ENCODE results near the gene AHI1.
A peak's percentile ranks its signal among the peaks of the same experiment; 100 is the strongest.

AHI1 gene

GRCh38 chr6:135286962-135287538 lies 210.5 kb downstream of the AHI1 start:
- ChIA-PET POLR2A (no interaction called here), CTCF (interaction anchor here (0.7 to 1.1 kb wide), 2 partner anchors 143 to 646 kb away, joined by 3 to 4 read pairs; no protein-coding TSS in a partner anchor)
- no peaks in the 10 kb centered on the region for H3K4me1 ChIP-seq (ENCODE audit: control insufficient read depth, insufficient read depth, low read length)
- H3K9me3 ChIP-seq (ENCODE audit: control insufficient read depth, insufficient read depth, low read depth, low read length), result no peaks in the 10 kb centered on the region
- no peak overlapping the region for H3K4me3 ChIP-seq (ENCODE audit: low read depth, low read length)
- TF ChIP-seq ZNF174 (tag by site-specific recombination; IDR thresholded peaks at IDR 0.05), result no peak
- TF ChIP-seq ZNF292 (tag by site-specific recombination; IDR thresholded peaks at IDR 0.05; ENCODE audit: borderline replicate concordance, low read depth), result no peak
- TF ChIP-seq PRDM1 (tag by site-specific recombination; IDR thresholded peaks at IDR 0.05), result peak; percentile 60; the same call in 1 of the 2 replicates
- H3K27ac ChIP-seq (ENCODE audit: extremely low read depth, low read depth, low read length), result no peak overlapping the region
- peaks cover 0 to 3% of the 10 kb centered on the region in 2 experiments; a peak in 1 of 3 replicates for H3K36me3 ChIP-seq (ENCODE audit: control insufficient read depth in 2 of 2, insufficient read depth in 1 of 2, low read length in 2 of 2)

- TF ChIP-seq ZNF658 (tag by site-specific recombination; IDR thresholded peaks at IDR 0.05), result no peak
- no peak for TF ChIP-seq ZNF660 (tag by site-specific recombination; IDR thresholded peaks at IDR 0.05)
- TF ChIP-seq YY1 (tag by site-specific recombination; IDR thresholded peaks at IDR 0.05), result no peak
- no peak for TF ChIP-seq ZNF76 (tag by site-specific recombination; IDR thresholded peaks at IDR 0.05; ENCODE audit: borderline replicate concordance, low read depth)
- no peak for TF ChIP-seq ZNF10 (tag by site-specific recombination; IDR thresholded peaks at IDR 0.05)
- TF ChIP-seq ZNF548 (tag by site-specific recombination; IDR thresholded peaks at IDR 0.05), result no peak
- TF ChIP-seq SP7 (tag by site-specific recombination; IDR thresholded peaks at IDR 0.05), result no peak
- TF ChIP-seq ZNF501 (tag by site-specific recombination; IDR thresholded peaks at IDR 0.05), result no peak
- TF ChIP-seq ZNF558 (tag by site-specific recombination; IDR thresholded peaks at IDR 0.05), result no peak
- no peak for TF ChIP-seq ZNF544 (tag by site-specific recombination; IDR thresholded peaks at IDR 0.05)
- TF ChIP-seq ZNF214 (tag by site-specific recombination; IDR thresholded peaks at IDR 0.05; ENCODE audit: borderline replicate concordance), result no peak
- TF ChIP-seq ZNF600 (tag by site-specific recombination; IDR thresholded peaks at IDR 0.05), result no peak
- no peak for TF ChIP-seq ZFP69B (tag by site-specific recombination; IDR thresholded peaks at IDR 0.05)
- no peak for TF ChIP-seq ZFP37 (tag by site-specific recombination; IDR thresholded peaks at IDR 0.05)
- no peak for TF ChIP-seq ZNF514 (tag by site-specific recombination; IDR thresholded peaks at IDR 0.05)
- no peak for TF ChIP-seq ZNF202 (tag by site-specific recombination; IDR thresholded peaks at IDR 0.05; ENCODE audit: borderline replicate concordance)
- Histone ChIP-seq H3K4me3 (ENCODE audit: low read depth, low read length) (no peak overlapping the region), H3K27ac (ENCODE audit: extremely low read depth, low read depth, low read length) (no peak overlapping the region), H3K36me3 (ENCODE audit: control insufficient read depth in 2 of 2, insufficient read depth in 1 of 2, low read length in 2 of 2) (peaks cover 0 to 2% of the 10 kb centered on the region in 2 experiments; a peak in 1 of 3 replicates), H3K9me3 (ENCODE audit: control insufficient read depth, insufficient read depth, low read depth, low read length) (no peaks in the 10 kb centered on the region), H3K4me1 (ENCODE audit: control insufficient read depth, insufficient read depth, low read length) (no peaks in the 10 kb centered on the region)
- CTCF ChIA-PET, result no interaction called here
- POLR2A ChIA-PET, result no interaction called here
Observed at GRCh38 chr6:135285165-135285564, 212.4 kb downstream of the AHI1 start.

GRCh38 chr6:135283926-135284325 lies 213.6 kb downstream of the AHI1 start:
- Histone ChIP-seq H3K36me3 (ENCODE audit: control insufficient read depth in 2 of 2, insufficient read depth in 1 of 2, low read length in 2 of 2) (no peaks in the 10 kb centered on the region), H3K27ac (ENCODE audit: extremely low read depth, low read depth, low read length) (no peak overlapping the region), H3K4me3 (ENCODE audit: low read depth, low read length) (no peak overlapping the region), H3K9me3 (ENCODE audit: control insufficient read depth, insufficient read depth, low read depth, low read length) (no peaks in the 10 kb centered on the region), H3K4me1 (ENCODE audit: control insufficient read depth, insufficient read depth, low read length) (no peaks in the 10 kb centered on the region)
- POLR2A ChIA-PET, result interaction anchor here (0.6 kb wide), 1 partner anchor 127 kb away, joined by 3 read pairs; no protein-coding TSS in a partner anchor
- no peak for TF ChIP-seq ZNF449 (tag by site-specific recombination; IDR thresholded peaks at IDR 0.05)
- TF ChIP-seq ZBTB20 (tag by site-specific recombination; IDR thresholded peaks at IDR 0.05), result no peak
- no peak for TF ChIP-seq ZNF596 (tag by site-specific recombination; IDR thresholded peaks at IDR 0.05)
- TF ChIP-seq ZSCAN18 (tag by site-specific recombination; IDR thresholded peaks at IDR 0.05), result no peak
- CTCF ChIA-PET, result interaction anchor here (0.6 to 1.6 kb wide), 2 partner anchors 121 to 969 kb away, joined by 3 to 4 read pairs; no protein-coding TSS in a partner anchor

Data from HEK293 (cell line).